ENCODE data around the gene CHCHD2.
A peak's percentile ranks its signal among the peaks of the same experiment; 100 is the strongest.
"Not testable (repeated sequence)": the region's sequence is repeated elsewhere in the genome, so short reads cannot be mapped to it uniquely, and the experiment has no call there.

The CHCHD2 gene

GRCh38 chr7:56106108-56107073 is at the start of gene CHCHD2:
Gene CHCHD2 (minus strand): TSS chr7:56106476. CDS start chr7:56106413, 63 bp downstream.
- peak; percentile 94 to 99 (median 98) for DNase-seq
- intact Hi-C loops (cut with DNase I), result no loop called here

GRCh38 chr7:56131062-56131461 is 24.8 kb upstream of the CHCHD2 start:
- DNase-seq; intact Hi-C loops (cut with DNase I): not testable (repeated sequence)

GRCh38 chr7:56127241-56127975 is 21.1 kb upstream of the CHCHD2 start:
- intact Hi-C loops (cut with DNase I), result no loop called here
- DNase-seq, result no peak

GRCh38 chr7:56125831-56126230 is 19.6 kb upstream of the CHCHD2 start:
- no peak for DNase-seq
- intact Hi-C loops (cut with DNase I), result no loop called here

GRCh38 chr7:56124981-56125380 is 18.7 kb upstream of the CHCHD2 start:
- no peak for DNase-seq
- intact Hi-C loops (cut with DNase I), result no loop called here

- peak in 30 of 42 donors; percentile 7 to 79 (median 34) for DNase-seq
- intact Hi-C loops (cut with DNase I), result no loop called here
Measured at GRCh38 chr7:56121440-56121839, 15.2 kb upstream of the CHCHD2 start.

- intact Hi-C loops (cut with DNase I), result no loop called here
- DNase-seq, result peak in 9 of 42 donors; percentile 15 to 40 (median 24)
Measured at GRCh38 chr7:56115852-56116538, 9.7 kb upstream of the CHCHD2 start, which contains the start of gene NUPR2. Gene NUPR2 (minus strand): TSS chr7:56116417. CDS start chr7:56116314, 103 bp downstream.

- peak in 1 of 42 donors; percentile 11 for DNase-seq
- intact Hi-C loops (cut with DNase I), result not testable (repeated sequence)
Measured at GRCh38 chr7:56112244-56112643, 6.0 kb upstream of the CHCHD2 start.

- no peak for DNase-seq
- intact Hi-C loops (cut with DNase I), result no loop called here
Measured at GRCh38 chr7:56110611-56111010, 4.3 kb upstream of the CHCHD2 start.

- intact Hi-C loops (cut with DNase I), result no loop called here
- DNase-seq, result no peak
Measured at GRCh38 chr7:56107954-56108258, 1.6 kb upstream of the CHCHD2 start.

GRCh38 chr7:56105508-56105907 is 768 bp downstream of the CHCHD2 start:
- intact Hi-C loops (cut with DNase I), result no loop called here
- peak in 2 of 42 donors; percentile 38 to 59 for DNase-seq

GRCh38 chr7:56104138-56104537 is 2.1 kb downstream of the CHCHD2 start:
- intact Hi-C loops (cut with DNase I), result not testable (repeated sequence)
- peak in 1 of 42 donors; percentile 2 for DNase-seq

- intact Hi-C loops (cut with DNase I), result no loop called here
- DNase-seq, result no peak
Measured at GRCh38 chr7:56099653-56100052, 6.6 kb downstream of the CHCHD2 start.

GRCh38 chr7:56098187-56099008 is 7.9 kb downstream of the CHCHD2 start:
- DNase-seq; intact Hi-C loops (cut with DNase I): not testable (repeated sequence)

GRCh38 chr7:56097700-56098099 is 8.6 kb downstream of the CHCHD2 start:
- DNase-seq, result no peak
- intact Hi-C loops (cut with DNase I), result no loop called here

GRCh38 chr7:56092789-56093531 is 13.3 kb downstream of the CHCHD2 start, which contains the start of gene PHKG1:
Gene PHKG1 (minus strand): TSS chr7:56092952. CDS start chr7:56088941, 4,011 bp downstream.
- peak; percentile 54 to 93 (median 80) for DNase-seq
- intact Hi-C loops (cut with DNase I), result no loop called here

GRCh38 chr7:56092388-56092787 is 13.9 kb downstream of the CHCHD2 start:
- intact Hi-C loops (cut with DNase I); DNase-seq: not testable (repeated sequence)

GRCh38 chr7:56091591-56091990 is 14.7 kb downstream of the CHCHD2 start:
- peak in 35 of 42 donors; percentile 9 to 82 (median 51) for DNase-seq
- intact Hi-C loops (cut with DNase I), result no loop called here

All from head of caudate nucleus (tissue), 42 donors.